HG03060 (cell line): ENCODE measurements around the gene RAB40C.

Experiments used
- ATAC-seq: cut with Tn5 transposase; IDR thresholded peaks from one replicate; pipeline ENCODE4 v1.9.1; 2021; ENCODE audit warnings: low read depth, moderate number of reproducible peaks; ENCODE audit not compliant: unreplicated experiment

The RAB40C gene

GRCh38 chr16:642189-643049, 52.6 kb downstream of the RAB40C start:
- ATAC-seq = no peak

- ATAC-seq = no peak
Observed at GRCh38 chr16:643050-643368, 53.1 kb downstream of the RAB40C start.

- ATAC-seq = no peak
Observed at GRCh38 chr16:644556-644955, 54.7 kb downstream of the RAB40C start.

GRCh38 chr16:645852-646678, 56.2 kb downstream of the RAB40C start:
- no peak for ATAC-seq

- no peak for ATAC-seq
Observed at GRCh38 chr16:646679-647172, 56.9 kb downstream of the RAB40C start.

GRCh38 chr16:647173-647902, 57.5 kb downstream of the RAB40C start:
- ATAC-seq = no peak

GRCh38 chr16:648071-648780, 58.4 kb downstream of the RAB40C start:
- no peak for ATAC-seq

- peak; percentile 49 for ATAC-seq
Observed at GRCh38 chr16:648781-649589, 59.1 kb downstream of the RAB40C start, which contains the start of gene WDR90. Gene WDR90, plus strand, starts transcription at chr16:649365. Its CDS starts 52 bp downstream, at chr16:649417.

GRCh38 chr16:649631-650030, 59.8 kb downstream of the RAB40C start:
- no peak for ATAC-seq

- no peak for ATAC-seq
Observed at GRCh38 chr16:651844-652243, 62.0 kb downstream of the RAB40C start.

GRCh38 chr16:652454-653305, 62.8 kb downstream of the RAB40C start:
- ATAC-seq = no peak

- ATAC-seq = no peak
Observed at GRCh38 chr16:654034-654433, 64.2 kb downstream of the RAB40C start.

GRCh38 chr16:657487-657886, 67.6 kb downstream of the RAB40C start:
- ATAC-seq = no peak

- ATAC-seq = no peak
Observed at GRCh38 chr16:658679-659571, 69.1 kb downstream of the RAB40C start.

- no peak for ATAC-seq
Observed at GRCh38 chr16:659618-660017, 69.8 kb downstream of the RAB40C start.

- no peak for ATAC-seq
Observed at GRCh38 chr16:660132-660458, 70.2 kb downstream of the RAB40C start.

- ATAC-seq = peak; percentile 27
Observed at GRCh38 chr16:660459-661183, 70.8 kb downstream of the RAB40C start.
